GM12878 (cell line): ENCODE results near the gene PC. TPM values are rescaled to one million over a fixed set of nuclear protein-coding genes. Genes with fewer than 3 reads are reported as not detected.

Source experiments
- ATAC-seq: fragments of 200-7000 bp; cut with Tn5 transposase; 3 replicates; pipeline ENCODE4 v1.9.1; 2020; ENCODE audit warnings: mild to moderate bottlenecking, moderate library complexity
- BruUV-seq: library from RNA; stranded (reverse); fragments of 400-500 nt; replicated peaks from 2 replicates; lab custom pipeline; 2021; lab: Mats Ljungman, UMichigan
- CTCF ChIA-PET: fragments of 300-600 bp; sonication (Branson Sonifier 250); formaldehyde crosslinking; extraction: SDS; loops from one replicate; lab custom pipeline; 2021; ENCODE audit warnings: inconsistent platforms; lab: Yijun Ruan, JAX
- POLR2A ChIA-PET: fragments of 350-600 bp; formaldehyde crosslinking; extraction: SDS; loops from one replicate; lab custom pipeline; 2021; ENCODE audit warnings: inconsistent platforms; lab: Charles Lee
- RAD21 ChIA-PET: fragments of 300-600 bp; sonication (Branson Sonifier 250); formaldehyde crosslinking; loops from one replicate; lab custom pipeline; 2023; ENCODE audit warnings: antibody characterized with exemption; ENCODE audit not compliant: unreplicated experiment; lab: Charles Lee
- SMC1A ChIA-PET: fragments of 300-600 bp; sonication (Branson Sonifier 250); formaldehyde crosslinking; loops from one replicate; lab custom pipeline; 2023; ENCODE audit not compliant: unreplicated experiment, uncharacterized antibody; lab: Charles Lee
- DNase-seq: peaks from one replicate; pipeline ENCODE4 v3.0.0-alpha.2; 2011; ENCODE audit warnings: low read depth, low spot score
- FAIRE-seq: peaks from 3 replicates; lab custom pipeline; 2011; peaks lifted over from hg19 to GRCh38; lab: Jason Lieb, UNC
- H2AFZ ChIP-seq: 2 replicates; pipeline ENCODE4 v1.6.0; 2011; ENCODE audit warnings: low read depth, low read length, control low read depth; ENCODE audit not compliant: control insufficient read depth
- H3K27ac ChIP-seq: 2 replicates; pipeline ENCODE4 v1.5.1; 2011; ENCODE audit warnings: control low read depth; ENCODE audit not compliant: control insufficient read depth, insufficient read depth
- H3K27me3 ChIP-seq, 2 experiments: replicated peaks in 1 of 2; 2 replicates each; pipeline versions ENCODE4 v1.6.0 to v1.6.1; 2011; ENCODE audit warnings: low read length in 1 of 2; ENCODE audit not compliant: control insufficient read depth in 2 of 2, insufficient read depth in 2 of 2
- H3K36me3 ChIP-seq, 2 experiments: 2 replicates each; pipeline ENCODE4 v1.5.1; 2011; ENCODE audit warnings: low read length in 1 of 2; ENCODE audit not compliant: control insufficient read depth in 2 of 2, insufficient read depth in 2 of 2
- H3K4me1 ChIP-seq: 2 replicates; pipeline ENCODE4 v1.6.1; 2011; ENCODE audit warnings: mild to moderate bottlenecking, low read length, moderate library complexity, mixed read lengths; ENCODE audit not compliant: control insufficient read depth, insufficient read depth
- H3K4me2 ChIP-seq: 2 replicates; pipeline ENCODE4 v1.6.0; 2011; ENCODE audit warnings: control low read depth; ENCODE audit not compliant: control insufficient read depth, insufficient read depth
- H3K4me3 ChIP-seq: fragments of 200-600 bp; sonication (generic); 2 replicates; pipeline ENCODE4 v1.5.1; 2016
- H3K79me2 ChIP-seq: 2 replicates; pipeline ENCODE4 v1.6.0; 2011; ENCODE audit warnings: low read length; ENCODE audit not compliant: control insufficient read depth, insufficient read depth
- H3K9ac ChIP-seq: 2 replicates; pipeline ENCODE4 v1.8.0; 2011; ENCODE audit warnings: low read length, control low read depth, mixed read lengths; ENCODE audit not compliant: control insufficient read depth, insufficient read depth
- H3K9me3 ChIP-seq: replicated peaks from 3 replicates; pipeline ENCODE4 v1.5.1; 2011; ENCODE audit warnings: mild to moderate bottlenecking, low read length; ENCODE audit not compliant: control insufficient read depth, insufficient read depth
- H4K20me1 ChIP-seq: 2 replicates; pipeline ENCODE4 v1.6.0; 2011; ENCODE audit not compliant: control insufficient read depth, insufficient read depth
- EP300 ChIP-seq, 2 experiments: fragments of 150-350 bp in 1 of 2; IDR thresholded peaks; 2 replicates each; pipeline ENCODE4 v1.6.1; 2011 to 2012; ENCODE audit warnings: low read depth in 2 of 2, low read length in 2 of 2, borderline replicate concordance in 1 of 2, improper control_type of control experiment in 1 of 2, inconsistent platforms in 1 of 2; ENCODE audit not compliant: control insufficient read depth in 1 of 2
- NFIC ChIP-seq: IDR thresholded peaks from 2 replicates; pipeline ENCODE4 v1.6.1; 2012; ENCODE audit warnings: low read depth, mild to moderate bottlenecking, inconsistent platforms, low read length, moderate library complexity
- NFXL1 ChIP-seq: fragments of 450-650 bp; IDR thresholded peaks from 2 replicates; pipeline ENCODE4 v1.6.1; 2017; ENCODE audit warnings: antibody characterized with exemption, mild to moderate bottlenecking, borderline replicate concordance
- NKRF ChIP-seq: fragments of 450-650 bp; conservative IDR thresholded peaks from 2 replicates; pipeline ENCODE4 v1.6.1; 2017; ENCODE audit warnings: mild to moderate bottlenecking, moderate library complexity
- WGBS: methylation state at CpG from one replicate; pipeline ENCODE4 v1.1.6; 2016; ENCODE audit warnings: low lambda C conversion rate; ENCODE audit not compliant: insufficient replicate concordance, insufficient coverage; ENCODE audit errors: missing lambda C conversion rate; 5-methylcytosine and 5-hydroxymethylcytosine counted together
- in situ Hi-C: fragments of 300-500 bp; cut with MboI; formaldehyde crosslinking; loops from 9 replicates; pipeline ENCODE4 v1.14.3; 2018; ENCODE audit warnings: mixed read lengths
- intact Hi-C: fragments of 100-400 bp; cut with micrococcal nuclease; formaldehyde crosslinking; loops from one replicate; pipeline ENCODE4 v1.14.2; 2022; ENCODE audit not compliant: unreplicated experiment
- polyA plus RNA-seq, 11 experiments: library from polyadenylated mRNA; depleted of rRNA in 4 of 11; unstranded in 6 of 11; stranded (reverse) in 5 of 11; fragments of >200 nt; fragmentation: Nextera tagmentation in 4 of 11; fragmentation: Illumina TruSeq in 1 of 11; extraction: Ambion mirVana in 4 of 11; extraction: Trizol in 1 of 11; gene quantifications; 1 replicate in 1 of 11; 2 replicates in 10 of 11; pipeline versions ENCODE4 v1.2.1 to v1.2.3, GENCODE V29; 2011 to 2016; ENCODE audit warnings: inconsistent platforms in 2 of 11, missing spikeins in 2 of 11, low read depth in 1 of 11
- total RNA-seq, 4 experiments: library from RNA; depleted of rRNA in 3 of 4; stranded (reverse); fragments of >200 nt in 3 of 4; fragmentation: Illumina TruSeq in 1 of 4; extraction: Trizol in 1 of 4; gene quantifications; 2 replicates each; pipeline versions ENCODE4 v1.2.1 to v1.2.3, GENCODE V29; 2013 to 2021

PC gene
- total and polyA plus RNA-seq, 10 of the 15 experiments (the other 5 are each of a cell fraction or from before 2014, with no cell fraction given), result 0.22 to 10.3 (median 4.5) TPM

GRCh38 chr11:66905631-66906030 lies 52.6 kb downstream of the PC start:
- H3K9ac ChIP-seq, result no peak overlapping the region
- 10% methylated on average over 4 of the region's 4 CpGs for WGBS

More at GRCh38 chr11:66905631-66906030, 52.6 kb downstream of the PC start:
- no peaks in the 10 kb centered on the region for H3K79me2 ChIP-seq
- ChIA-PET RAD21 (no interaction called here), POLR2A (interaction anchor here (0.5 kb wide), 1 partner anchor 295 kb away, joined by 5 read pairs; no protein-coding TSS in a partner anchor), SMC1A (no interaction called here), CTCF (no interaction called here)
- in situ Hi-C loops (no loop called here), intact Hi-C loops (no loop called here)
- H3K4me2 ChIP-seq, result no peak overlapping the region
- no peaks in the 10 kb centered on the region for H3K9me3 ChIP-seq
- no peaks in the 10 kb centered on the region for H3K4me1 ChIP-seq
- no peak overlapping the region for H3K27ac ChIP-seq
- H2AFZ ChIP-seq, result no peak overlapping the region
- no peaks in the 10 kb centered on the region for H4K20me1 ChIP-seq
- ATAC-seq (no peak), DNase-seq (no peak), FAIRE-seq (no peak)
- no peak overlapping the region for H3K4me3 ChIP-seq
- no TSS peak for BruUV-seq
- TF ChIP-seq EP300 (IDR thresholded peaks at IDR 0.05; ENCODE audit: borderline replicate concordance in 1 of 2, control insufficient read depth in 1 of 2, low read depth in 2 of 2, low read length in 2 of 2) (no peak), NKRF (no peak), NFXL1 (no peak), NFIC (no peak)
- no peaks in the 10 kb centered on the region for H3K36me3 ChIP-seq
- H3K27me3 ChIP-seq, result peaks cover 0 to 1% of the 10 kb centered on the region in 2 experiments; a peak in 1 of 4 replicates
